A673 (cell line): ENCODE results near the gene PLEKHG3.

Experiments
- EZH2 ChIP-seq: fragments of 200-600 bp; sonication (generic); IDR thresholded peaks from 2 replicates; pipeline ENCODE4 v1.6.1; 2017; ENCODE audit warnings: borderline replicate concordance, low read depth, mild to moderate bottlenecking, mixed read lengths, antibody characterized with exemption, low read length; ENCODE audit not compliant: poor library complexity, severe bottlenecking
- TF ChIP-seq, protein P1 (sequence below): fragments of 300-800, 200-600 bp; sonication (generic); conservative IDR thresholded peaks from 2 replicates; pipeline ENCODE4 v1.5.1; 2017; ENCODE audit warnings: low read depth, mild to moderate bottlenecking, antibody characterized with exemption, low read length, moderate library complexity, mixed read lengths

- TF ChIP-seq EZH2, result no peak
- TF ChIP-seq, protein P1, sequence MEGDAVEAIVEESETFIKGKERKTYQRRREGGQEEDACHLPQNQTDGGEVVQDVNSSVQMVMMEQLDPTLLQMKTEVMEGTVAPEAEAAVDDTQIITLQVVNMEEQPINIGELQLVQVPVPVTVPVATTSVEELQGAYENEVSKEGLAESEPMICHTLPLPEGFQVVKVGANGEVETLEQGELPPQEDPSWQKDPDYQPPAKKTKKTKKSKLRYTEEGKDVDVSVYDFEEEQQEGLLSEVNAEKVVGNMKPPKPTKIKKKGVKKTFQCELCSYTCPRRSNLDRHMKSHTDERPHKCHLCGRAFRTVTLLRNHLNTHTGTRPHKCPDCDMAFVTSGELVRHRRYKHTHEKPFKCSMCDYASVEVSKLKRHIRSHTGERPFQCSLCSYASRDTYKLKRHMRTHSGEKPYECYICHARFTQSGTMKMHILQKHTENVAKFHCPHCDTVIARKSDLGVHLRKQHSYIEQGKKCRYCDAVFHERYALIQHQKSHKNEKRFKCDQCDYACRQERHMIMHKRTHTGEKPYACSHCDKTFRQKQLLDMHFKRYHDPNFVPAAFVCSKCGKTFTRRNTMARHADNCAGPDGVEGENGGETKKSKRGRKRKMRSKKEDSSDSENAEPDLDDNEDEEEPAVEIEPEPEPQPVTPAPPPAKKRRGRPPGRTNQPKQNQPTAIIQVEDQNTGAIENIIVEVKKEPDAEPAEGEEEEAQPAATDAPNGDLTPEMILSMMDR, result no peak
Measured at GRCh38 chr14:64771161-64771560, 66.9 kb downstream of the PLEKHG3 start.
